Neuron (in vitro differentiated cells): ENCODE results near the gene KDM2A.

Experiments
- H2AFZ ChIP-seq: one replicate; pipeline ENCODE4 v1.6.1; 2013; ENCODE audit warnings: low read depth, mild to moderate bottlenecking, inconsistent platforms, low read length, moderate library complexity
- H3K27me3 ChIP-seq: one replicate; pipeline ENCODE4 v1.6.1; 2013; ENCODE audit warnings: low read length; ENCODE audit not compliant: insufficient read depth
- H3K36me3 ChIP-seq: one replicate; pipeline ENCODE4 v1.6.1; 2013; ENCODE audit warnings: low read length; ENCODE audit not compliant: insufficient read depth
- H3K4me1 ChIP-seq: one replicate; pipeline ENCODE4 v1.6.1; 2013; ENCODE audit warnings: low read length; ENCODE audit not compliant: insufficient read depth
- H3K4me3 ChIP-seq: 2 replicates; pipeline ENCODE4 v1.5.1; 2013; ENCODE audit warnings: mild to moderate bottlenecking, low read length, moderate library complexity
- H3K9me3 ChIP-seq: one replicate; pipeline ENCODE4 v1.6.1; 2013; ENCODE audit warnings: low read length

Gene KDM2A

DNA sequence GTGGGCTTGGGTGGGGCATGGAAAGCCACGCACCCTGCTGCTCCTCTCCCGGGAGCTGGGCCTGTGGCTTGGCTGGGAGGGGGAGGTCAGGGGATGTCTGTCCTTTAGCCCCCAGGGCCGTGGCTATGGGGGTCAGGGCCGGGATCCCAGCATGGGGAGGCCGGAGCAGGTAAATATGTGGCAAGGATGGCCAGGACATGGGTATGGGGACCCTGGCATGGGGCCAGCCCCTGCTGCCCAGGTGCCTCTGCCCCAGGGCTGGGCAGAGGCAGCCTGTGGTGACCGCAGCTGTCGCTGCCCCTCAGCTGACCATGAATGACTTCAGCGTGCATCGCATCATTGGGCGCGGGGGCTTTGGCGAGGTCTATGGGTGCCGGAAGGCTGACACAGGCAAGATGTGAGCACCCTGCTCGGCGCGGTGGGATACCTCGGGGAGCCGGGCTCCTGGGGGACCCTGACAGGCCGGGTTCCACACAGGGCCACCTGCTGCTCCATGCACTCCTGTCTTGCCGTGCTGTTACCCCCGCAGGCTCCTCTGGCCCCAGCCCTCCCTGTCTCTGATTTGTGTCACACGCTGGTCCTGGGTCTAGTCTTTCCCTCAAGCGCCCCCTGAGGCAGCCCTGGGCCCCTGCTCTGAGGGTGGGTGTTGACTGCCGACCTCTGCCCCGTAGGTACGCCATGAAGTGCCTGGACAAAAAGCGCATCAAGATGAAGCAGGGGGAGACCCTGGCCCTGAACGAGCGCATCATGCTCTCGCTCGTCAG, 161.9 kb downstream of the KDM2A start:
- H3K36me3 ChIP-seq = peaks cover 57% of the 10 kb centered on the region
- H3K4me3 ChIP-seq = no peak overlapping the region
- H3K27me3 ChIP-seq = no peaks in the 10 kb centered on the region
- H2AFZ ChIP-seq = no peak overlapping the region
- no peaks in the 10 kb centered on the region for H3K4me1 ChIP-seq
- no peaks in the 10 kb centered on the region for H3K9me3 ChIP-seq

GRCh38 chr11:67281552-67282150, 162.6 kb downstream of the KDM2A start:
- H3K36me3 ChIP-seq = peaks cover 57% of the 10 kb centered on the region
- no peaks in the 10 kb centered on the region for H3K4me1 ChIP-seq
- no peak overlapping the region for H3K4me3 ChIP-seq
- H2AFZ ChIP-seq = no peak overlapping the region
- no peaks in the 10 kb centered on the region for H3K9me3 ChIP-seq
- no peaks in the 10 kb centered on the region for H3K27me3 ChIP-seq

DNA sequence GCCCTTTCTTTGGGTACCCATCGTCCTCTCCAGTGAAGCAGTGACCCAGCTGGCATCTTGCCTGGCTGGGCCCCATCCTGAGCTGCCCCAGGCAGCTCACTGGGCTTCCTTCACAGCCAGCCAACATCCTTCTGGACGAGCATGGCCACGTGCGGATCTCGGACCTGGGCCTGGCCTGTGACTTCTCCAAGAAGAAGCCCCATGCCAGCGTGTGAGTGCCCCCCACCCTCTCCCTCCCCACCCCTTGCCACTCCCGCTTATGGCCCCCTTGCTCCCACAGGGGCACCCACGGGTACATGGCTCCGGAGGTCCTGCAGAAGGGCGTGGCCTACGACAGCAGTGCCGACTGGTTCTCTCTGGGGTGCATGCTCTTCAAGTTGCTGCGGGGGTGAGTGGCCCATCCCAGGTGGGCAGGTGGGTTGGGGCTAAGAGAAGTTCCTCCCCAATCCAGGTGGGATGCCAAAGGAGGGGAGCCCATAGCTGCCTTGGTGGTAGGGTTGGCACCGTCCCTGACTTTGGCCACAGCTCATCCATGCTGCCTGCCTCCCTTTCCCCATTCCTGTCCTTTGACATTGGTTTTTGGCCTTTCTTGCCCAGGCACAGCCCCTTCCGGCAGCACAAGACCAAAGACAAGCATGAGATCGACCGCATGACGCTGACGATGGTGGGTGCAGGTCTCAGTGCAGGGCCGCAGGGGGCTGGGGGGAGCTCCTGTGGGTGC, 163.3 kb downstream of the KDM2A start:
- no peaks in the 10 kb centered on the region for H3K9me3 ChIP-seq
- H2AFZ ChIP-seq = no peak overlapping the region
- no peaks in the 10 kb centered on the region for H3K4me1 ChIP-seq
- H3K27me3 ChIP-seq = no peaks in the 10 kb centered on the region
- no peak overlapping the region for H3K4me3 ChIP-seq
- peaks cover 57% of the 10 kb centered on the region for H3K36me3 ChIP-seq

DNA sequence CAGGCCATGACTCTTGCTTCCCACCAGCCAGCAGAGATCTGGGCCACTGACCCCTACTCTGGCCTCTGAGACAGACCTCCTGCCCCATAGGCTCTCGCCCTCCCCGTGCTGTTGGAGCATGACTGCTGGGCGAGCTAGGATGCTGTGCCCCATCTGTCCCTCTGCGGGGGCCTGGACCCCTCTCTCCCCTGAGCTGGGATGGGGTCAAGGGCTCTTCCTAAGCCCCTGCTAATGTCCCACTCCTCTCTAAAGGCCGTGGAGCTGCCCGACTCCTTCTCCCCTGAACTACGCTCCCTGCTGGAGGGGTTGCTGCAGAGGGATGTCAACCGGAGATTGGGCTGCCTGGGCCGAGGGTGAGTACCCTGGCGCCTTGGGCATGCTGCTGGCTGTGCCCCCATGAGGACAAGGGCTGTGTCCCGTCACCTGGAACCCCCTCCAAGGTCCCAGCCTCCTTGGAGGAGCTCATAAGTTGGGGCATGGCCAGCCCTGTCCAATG, 163.9 kb downstream of the KDM2A start:
- Histone ChIP-seq H3K9me3 (no peaks in the 10 kb centered on the region), H2AFZ (no peak overlapping the region), H3K36me3 (peaks cover 55% of the 10 kb centered on the region), H3K4me1 (peaks cover 5% of the 10 kb centered on the region), H3K4me3 (no peak overlapping the region), H3K27me3 (no peaks in the 10 kb centered on the region)

DNA sequence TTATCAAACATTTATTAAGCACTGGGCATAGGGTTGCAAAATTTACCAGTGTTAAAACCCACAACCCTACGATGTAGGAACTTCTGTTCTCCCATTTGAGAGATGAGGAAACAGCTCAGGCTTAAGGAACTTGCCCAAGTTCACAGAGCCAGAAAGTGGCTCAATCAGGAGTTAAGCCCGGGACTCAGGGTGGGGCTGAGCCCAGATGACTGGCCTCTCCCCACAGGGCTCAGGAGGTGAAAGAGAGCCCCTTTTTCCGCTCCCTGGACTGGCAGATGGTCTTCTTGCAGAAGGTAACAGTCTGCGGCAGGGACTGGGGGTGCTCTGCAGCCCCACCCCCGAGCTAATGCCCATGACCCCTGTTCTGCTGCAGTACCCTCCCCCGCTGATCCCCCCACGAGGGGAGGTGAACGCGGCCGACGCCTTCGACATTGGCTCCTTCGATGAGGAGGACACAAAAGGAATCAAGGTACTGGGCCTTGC, 164.5 kb downstream of the KDM2A start:
- H3K4me3 ChIP-seq = no peak overlapping the region
- H2AFZ ChIP-seq = no peak overlapping the region
- peaks cover 9% of the 10 kb centered on the region for H3K4me1 ChIP-seq
- H3K27me3 ChIP-seq = no peaks in the 10 kb centered on the region
- no peaks in the 10 kb centered on the region for H3K9me3 ChIP-seq
- peaks cover 53% of the 10 kb centered on the region for H3K36me3 ChIP-seq

- no peaks in the 10 kb centered on the region for H3K9me3 ChIP-seq
- H3K36me3 ChIP-seq = peaks cover 44% of the 10 kb centered on the region
- H3K4me3 ChIP-seq = no peak overlapping the region
- H2AFZ ChIP-seq = no peak overlapping the region
- H3K27me3 ChIP-seq = no peaks in the 10 kb centered on the region
- H3K4me1 ChIP-seq = peaks cover 11% of the 10 kb centered on the region
Observed at GRCh38 chr11:67284811-67285540, 165.9 kb downstream of the KDM2A start.

DNA sequence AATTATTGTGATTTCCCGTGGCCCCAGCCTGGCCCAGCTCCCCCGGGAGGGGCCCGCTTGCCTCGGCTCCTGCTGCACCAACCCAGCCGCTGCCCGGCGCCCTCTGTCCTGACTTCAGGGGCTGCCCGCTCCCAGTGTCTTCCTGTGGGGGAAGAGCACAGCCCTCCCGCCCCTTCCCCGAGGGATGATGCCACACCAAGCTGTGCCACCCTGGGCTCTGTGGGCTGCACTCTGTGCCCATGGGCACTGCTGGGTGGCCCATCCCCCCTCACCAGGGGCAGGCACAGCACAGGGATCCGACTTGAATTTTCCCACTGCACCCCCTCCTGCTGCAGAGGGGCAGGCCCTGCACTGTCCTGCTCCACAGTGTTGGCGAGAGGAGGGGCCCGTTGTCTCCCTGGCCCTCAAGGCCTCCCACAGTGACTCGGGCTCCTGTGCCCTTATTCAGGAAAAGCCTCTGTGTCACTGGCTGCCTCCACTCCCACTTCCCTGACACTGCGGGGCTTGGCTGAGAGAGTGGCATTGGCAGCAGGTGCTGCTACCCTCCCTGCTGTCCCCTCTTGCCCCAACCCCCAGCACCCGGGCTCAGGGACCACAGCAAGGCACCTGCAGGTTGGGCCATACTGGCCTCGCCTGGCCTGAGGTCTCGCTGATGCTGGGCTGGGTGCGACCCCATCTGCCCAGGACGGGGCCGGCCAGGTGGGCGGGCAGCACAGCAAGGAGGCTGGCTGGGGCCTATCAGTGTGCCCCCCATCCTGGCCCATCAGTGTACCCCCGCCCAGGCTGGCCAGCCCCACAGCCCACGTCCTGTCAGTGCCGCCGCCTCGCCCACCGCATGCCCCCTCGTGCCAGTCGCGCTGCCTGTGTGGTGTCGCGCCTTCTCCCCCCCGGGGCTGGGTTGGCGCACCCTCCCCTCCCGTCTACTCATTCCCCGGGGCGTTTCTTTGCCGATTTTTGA, 166.8 kb downstream of the KDM2A start:
- Histone ChIP-seq H3K4me1 (peaks cover 15% of the 10 kb centered on the region), H3K9me3 (no peaks in the 10 kb centered on the region), H3K27me3 (no peaks in the 10 kb centered on the region), H3K36me3 (peaks cover 40% of the 10 kb centered on the region), H2AFZ (no peak overlapping the region), H3K4me3 (no peak overlapping the region)

DNA sequence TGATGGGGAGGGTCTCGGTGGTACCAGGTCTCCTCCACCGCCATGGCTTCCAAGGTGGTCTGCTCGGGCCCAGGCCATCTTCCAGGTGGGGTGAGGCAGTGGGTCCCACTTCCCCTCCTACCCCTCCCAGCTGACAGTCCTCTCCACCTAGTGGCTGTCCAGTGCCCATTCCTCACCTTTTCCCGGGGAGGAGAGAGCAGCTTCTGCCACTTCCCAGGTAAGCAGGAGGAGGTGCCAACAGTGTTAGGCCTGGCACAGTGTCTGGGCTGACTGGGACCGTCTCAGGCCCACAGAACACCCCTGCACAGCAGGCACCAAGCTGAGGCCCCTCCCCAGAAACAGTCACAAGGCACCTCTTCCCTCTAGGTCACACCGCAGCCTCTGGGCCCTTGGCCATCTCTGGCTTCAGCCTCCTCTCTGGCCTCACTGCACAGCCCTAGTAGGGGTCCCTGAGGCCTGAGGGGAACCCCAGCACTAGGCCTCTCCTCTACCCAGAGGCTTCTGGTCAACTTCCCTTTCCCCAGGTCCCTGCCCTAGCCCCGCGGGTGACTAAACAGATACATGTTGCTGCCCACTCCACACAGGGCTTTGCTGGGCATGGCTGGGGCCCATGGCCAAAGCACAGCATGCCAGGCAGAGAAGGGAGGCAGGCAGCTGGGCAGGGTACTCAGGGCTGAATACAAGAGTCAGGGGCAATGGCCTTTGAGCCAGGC, 167.7 kb downstream of the KDM2A start:
- no peaks in the 10 kb centered on the region for H3K9me3 ChIP-seq
- no peak overlapping the region for H2AFZ ChIP-seq
- peaks cover 41% of the 10 kb centered on the region for H3K36me3 ChIP-seq
- H3K27me3 ChIP-seq = no peaks in the 10 kb centered on the region
- no peak overlapping the region for H3K4me3 ChIP-seq
- H3K4me1 ChIP-seq = peaks cover 15% of the 10 kb centered on the region

DNA sequence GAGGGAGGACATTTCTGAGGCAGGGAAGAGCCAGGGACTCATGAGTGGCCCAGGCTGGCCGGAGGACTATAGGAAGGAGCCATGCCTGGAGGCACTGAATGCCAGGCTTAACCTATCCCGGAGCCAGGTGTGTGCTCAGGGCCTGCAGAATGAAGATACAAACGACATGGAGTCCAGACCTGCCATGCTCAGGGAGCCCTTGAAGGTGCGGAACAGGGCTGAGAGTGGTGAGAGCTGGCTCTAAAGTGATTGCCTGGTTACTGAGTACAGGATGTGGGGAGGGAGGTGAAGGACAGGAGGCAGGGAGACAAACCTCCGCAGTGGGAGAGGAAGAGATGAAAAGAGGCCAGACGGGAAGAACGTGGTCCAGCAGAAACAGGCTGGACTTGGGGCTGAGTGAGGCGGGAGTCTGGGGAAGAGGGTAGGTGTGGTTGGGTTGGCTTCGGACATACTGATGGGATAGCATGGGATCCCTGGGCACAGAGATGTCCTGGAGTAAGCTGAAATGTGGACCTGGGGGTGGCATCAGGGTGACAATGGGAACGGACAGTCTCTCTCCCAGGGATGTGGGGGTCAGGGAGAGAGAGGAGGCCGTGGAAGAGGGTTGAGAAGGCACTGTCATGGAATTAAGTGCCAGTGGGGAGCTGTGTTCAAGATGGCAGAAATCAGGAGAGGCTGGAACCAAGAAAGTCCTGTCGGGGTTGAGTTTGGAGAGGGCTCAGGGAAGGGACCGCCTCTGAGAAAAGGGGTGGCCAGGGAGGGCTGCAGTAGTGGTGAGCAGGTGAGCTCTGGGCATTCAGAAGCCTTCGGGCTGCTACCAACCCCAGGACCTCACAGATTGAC, 168.5 kb downstream of the KDM2A start:
- no peaks in the 10 kb centered on the region for H3K27me3 ChIP-seq
- peak overlapping the region; percentile 86 for H2AFZ ChIP-seq
- peak overlapping the region; percentile 72 for H3K4me3 ChIP-seq
- peaks cover 40% of the 10 kb centered on the region for H3K36me3 ChIP-seq
- H3K9me3 ChIP-seq = no peaks in the 10 kb centered on the region
- peaks cover 15% of the 10 kb centered on the region for H3K4me1 ChIP-seq

GRCh38 chr11:67288198-67288451, 169.1 kb downstream of the KDM2A start:
- no peaks in the 10 kb centered on the region for H3K27me3 ChIP-seq
- H3K36me3 ChIP-seq = peaks cover 37% of the 10 kb centered on the region
- H3K4me1 ChIP-seq = peaks cover 15% of the 10 kb centered on the region
- peak overlapping the region; percentile 86 for H2AFZ ChIP-seq
- peak overlapping the region; percentile 72 for H3K4me3 ChIP-seq
- H3K9me3 ChIP-seq = no peaks in the 10 kb centered on the region
